ENCODE data around the gene PPP2R2C. TPM values are rescaled to one million over a fixed set of nuclear protein-coding genes. Genes with fewer than 3 reads are reported as not detected.

PPP2R2C gene
- total RNA-seq, 1 donor from 2014 or later: not detected

DNA sequence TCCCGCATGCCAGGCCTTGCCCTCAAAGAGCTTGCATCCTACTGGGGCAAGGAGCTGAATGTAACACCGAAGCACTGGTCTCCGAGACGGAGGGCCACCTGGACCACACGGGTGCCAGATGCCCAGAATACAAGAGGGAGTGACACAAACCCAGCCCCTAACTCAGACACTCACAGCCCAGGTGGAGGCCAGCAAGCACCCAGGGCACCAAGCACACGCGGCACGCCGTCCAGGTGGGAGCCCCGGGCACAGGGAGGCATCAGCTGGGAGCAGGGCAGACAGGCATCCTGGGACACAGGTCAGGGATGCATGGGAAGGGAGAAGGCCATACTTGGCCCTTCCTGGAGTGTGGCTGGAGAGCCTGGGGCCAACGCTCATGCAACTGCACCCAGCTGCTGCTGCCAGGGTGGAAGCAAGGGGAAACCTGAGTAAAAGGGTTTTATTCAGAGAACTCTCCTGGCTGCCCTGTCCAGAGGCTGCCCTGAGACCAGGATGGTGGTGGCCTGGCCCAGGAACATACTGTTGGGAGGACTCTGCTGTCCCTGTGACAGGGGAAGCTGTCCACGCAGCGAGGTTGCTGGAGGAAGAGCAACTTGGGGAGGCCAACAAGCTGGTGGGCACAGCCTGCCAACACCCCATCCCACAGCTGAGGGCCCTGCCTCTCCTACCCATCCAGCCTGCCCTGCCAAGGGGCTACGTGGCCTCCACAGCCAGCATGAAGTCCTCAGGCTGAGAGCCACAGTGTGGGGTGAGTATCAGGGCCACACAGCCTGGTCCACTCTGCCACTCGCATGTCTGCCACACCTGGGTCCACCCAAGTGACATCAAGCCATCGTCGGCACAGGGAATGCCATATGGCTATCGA, 22.2 kb upstream of the PPP2R2C start:
- intact Hi-C loops (cut with micrococcal nuclease): no loop called here

DNA sequence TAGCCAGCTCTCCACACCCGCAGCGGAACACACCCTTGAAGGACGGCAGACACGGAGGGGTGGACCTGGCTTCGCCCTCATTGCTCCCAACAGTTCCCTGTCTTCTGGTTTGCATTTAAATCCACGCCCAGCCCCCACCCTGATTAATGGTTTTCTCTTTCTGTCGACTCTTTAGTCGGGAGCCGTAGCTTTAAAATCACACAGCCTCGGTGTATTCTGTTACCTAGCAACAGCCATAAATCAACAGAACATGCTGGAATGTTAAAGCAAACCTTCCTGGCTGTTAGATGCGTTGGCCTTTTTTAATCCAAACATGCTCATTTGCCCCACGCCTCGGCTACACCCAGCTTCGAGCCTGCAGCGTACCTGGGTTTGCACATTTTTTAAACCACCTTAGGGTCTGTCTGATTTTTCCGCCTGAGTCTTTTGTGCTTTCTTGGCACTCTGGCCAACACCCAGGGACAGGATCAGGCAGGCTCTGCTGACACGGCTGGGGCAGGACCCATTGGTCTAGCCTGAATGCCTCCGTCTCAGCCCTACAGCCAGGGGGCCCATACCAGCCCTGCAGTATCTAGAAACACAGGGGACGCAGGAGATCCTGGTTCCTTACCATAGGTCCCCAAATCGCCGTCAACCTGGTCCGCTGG, 21.4 kb upstream of the PPP2R2C start:
- intact Hi-C loops (cut with micrococcal nuclease): no loop called here

- intact Hi-C loops (cut with micrococcal nuclease): no loop called here
Measured at GRCh38 chr4:6492861-6493657, 20.6 kb upstream of the PPP2R2C start.

DNA sequence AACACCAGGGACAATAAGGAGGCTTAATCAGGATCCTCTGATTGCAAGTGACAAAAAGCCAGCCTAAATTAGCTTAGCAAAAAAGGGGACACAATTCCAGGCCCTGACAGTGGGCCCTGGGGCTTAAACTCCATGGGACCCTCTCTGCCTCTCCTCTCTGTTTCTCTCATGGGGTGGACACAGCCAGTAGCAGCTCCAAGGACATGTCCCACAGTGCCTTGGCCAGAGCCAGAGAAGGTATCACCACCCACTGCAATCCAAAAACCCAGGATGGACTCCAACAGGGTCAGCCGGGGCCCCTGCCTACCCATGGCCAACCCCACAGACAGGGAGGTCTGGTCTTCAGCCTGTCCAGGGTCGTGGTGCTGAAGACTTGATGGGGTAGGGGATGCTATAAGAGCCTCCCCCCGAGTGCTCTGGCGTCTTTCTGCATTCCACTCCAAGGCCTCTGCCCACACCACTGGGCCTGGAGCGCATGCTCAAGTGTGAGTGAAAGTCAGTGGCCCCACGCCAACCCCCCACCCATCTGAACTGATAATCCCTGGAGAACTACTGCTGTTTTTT, 19.7 kb upstream of the PPP2R2C start:
- intact Hi-C loops (cut with micrococcal nuclease): no loop called here

DNA sequence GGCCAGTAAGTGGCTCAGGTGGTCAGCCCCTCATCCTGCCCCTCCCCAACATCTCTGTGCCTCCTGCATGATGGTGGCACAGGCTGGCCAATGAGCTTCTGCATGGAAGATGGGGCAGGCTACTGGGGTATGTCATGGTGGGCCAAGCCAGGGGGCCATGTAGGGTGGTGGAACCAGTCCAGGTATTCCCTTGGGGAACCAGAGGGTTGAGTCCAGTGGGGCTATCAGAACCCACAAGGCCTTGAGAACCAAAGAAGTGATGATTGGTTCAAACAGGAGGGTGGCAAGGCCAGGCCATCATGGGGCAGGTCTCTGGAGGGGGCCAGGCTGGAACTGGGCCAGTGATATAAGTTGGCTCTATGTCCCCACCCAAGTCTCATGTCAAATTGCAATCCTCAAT, 18.8 kb upstream of the PPP2R2C start:
- intact Hi-C loops (cut with micrococcal nuclease): no loop called here

GRCh38 chr4:6489927-6490326, 17.5 kb upstream of the PPP2R2C start:
- intact Hi-C loops (cut with micrococcal nuclease): no loop called here

DNA sequence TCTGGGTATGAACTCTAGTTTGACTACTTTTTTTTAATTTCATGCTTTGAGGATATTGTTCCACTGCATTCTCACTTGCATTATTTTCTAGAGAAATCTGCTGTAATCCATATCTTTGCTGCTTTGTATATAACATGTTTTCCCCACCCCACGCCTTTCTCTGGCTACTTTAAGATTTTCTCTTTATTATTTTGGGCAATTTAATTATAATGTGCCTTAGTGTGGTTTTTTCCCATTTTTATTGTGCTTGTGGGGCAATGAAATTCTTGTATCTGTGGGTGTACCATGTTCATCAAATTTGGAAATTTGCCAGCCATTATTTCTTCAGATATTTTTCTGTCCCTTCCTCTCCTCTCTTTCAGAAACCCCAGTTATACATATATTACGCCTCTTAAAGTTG, 15.1 kb upstream of the PPP2R2C start:
- intact Hi-C loops (cut with micrococcal nuclease): no loop called here

DNA sequence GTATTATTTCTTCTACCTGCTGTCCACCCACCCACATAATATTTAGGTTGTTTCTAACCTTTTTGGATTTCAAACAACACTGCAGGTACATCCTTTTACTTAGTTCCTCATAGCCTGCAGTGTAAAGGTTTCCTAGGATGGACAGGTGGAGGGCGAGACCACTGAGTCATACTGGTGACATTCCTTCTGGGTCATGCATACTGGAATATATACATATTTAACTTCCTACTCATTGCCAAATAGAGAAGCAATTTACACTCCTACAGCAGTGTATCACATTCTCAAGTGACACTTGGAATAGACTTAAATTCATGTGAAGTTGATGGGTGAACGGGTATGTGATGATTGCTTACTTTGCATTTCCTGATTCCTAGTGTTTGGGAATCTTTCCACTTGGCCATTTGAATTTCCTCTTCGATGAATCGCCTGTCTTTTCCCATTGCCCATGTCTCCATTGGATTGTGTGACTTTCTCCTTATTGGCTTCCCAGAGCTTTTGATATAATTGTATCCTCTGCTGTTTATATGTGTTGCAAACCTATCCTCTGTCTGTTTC, 8.2 kb upstream of the PPP2R2C start:
- intact Hi-C loops (cut with micrococcal nuclease): no loop called here

DNA sequence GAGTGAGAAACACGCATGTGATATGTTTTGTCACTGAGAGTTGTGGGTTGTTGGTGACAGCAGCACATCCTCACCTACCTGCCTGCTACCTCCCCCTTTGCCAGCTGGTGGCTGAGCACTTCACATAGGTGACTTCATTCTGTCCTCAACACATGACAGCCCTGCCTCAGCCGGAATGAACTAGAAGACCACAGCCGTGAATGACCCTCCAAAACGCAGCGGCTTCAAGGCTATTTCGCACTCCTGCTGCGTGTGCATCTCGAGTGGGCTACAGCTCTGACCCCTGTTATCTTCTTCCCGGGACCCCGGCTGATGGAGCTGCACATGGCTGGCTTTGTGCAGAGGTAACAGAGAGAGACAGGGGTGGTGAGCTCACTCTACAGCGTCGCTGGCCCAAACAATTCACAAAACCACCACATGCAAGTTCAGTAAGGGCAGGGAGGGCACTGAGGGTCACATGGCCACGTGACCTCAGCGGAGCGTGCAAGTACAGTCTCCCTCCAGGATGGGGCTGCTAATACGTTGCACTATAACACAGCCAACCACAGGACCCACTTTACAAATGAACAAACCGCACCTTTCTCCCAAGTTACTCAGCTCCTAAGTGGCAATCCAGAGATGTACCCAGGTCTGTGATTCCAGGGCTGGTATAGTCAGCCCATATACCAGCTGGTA, 6.3 kb upstream of the PPP2R2C start:
- intact Hi-C loops (cut with micrococcal nuclease): no loop called here

- intact Hi-C loops (cut with micrococcal nuclease): no loop called here
Measured at GRCh38 chr4:6476893-6477292, 4.5 kb upstream of the PPP2R2C start.

DNA sequence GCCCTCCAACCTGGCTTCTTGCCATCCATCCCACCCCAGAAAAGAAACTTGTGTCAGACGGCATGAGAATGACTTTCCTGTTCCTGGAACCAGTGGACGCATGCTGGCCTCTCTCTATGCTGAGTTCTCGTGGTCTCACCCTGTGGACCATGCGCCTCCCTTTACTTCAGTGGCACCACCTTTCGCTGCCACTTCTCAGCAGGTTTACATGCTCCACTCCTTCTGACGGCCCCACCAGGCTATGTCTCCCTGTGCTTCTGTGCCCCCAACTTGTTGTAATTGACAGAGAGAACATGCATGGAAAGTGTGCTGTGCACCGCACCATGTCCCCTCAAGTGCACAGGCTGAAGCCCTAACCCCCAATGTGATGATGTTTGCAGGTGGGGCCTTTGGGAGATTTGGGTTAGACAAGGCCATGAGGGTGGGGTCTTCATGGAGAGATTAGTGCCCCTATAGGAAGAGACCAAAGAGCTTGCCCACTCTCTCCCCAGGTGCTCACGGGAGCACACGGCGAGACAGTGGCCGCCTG, 3.1 kb upstream of the PPP2R2C start:
- intact Hi-C loops (cut with micrococcal nuclease): no loop called here

DNA sequence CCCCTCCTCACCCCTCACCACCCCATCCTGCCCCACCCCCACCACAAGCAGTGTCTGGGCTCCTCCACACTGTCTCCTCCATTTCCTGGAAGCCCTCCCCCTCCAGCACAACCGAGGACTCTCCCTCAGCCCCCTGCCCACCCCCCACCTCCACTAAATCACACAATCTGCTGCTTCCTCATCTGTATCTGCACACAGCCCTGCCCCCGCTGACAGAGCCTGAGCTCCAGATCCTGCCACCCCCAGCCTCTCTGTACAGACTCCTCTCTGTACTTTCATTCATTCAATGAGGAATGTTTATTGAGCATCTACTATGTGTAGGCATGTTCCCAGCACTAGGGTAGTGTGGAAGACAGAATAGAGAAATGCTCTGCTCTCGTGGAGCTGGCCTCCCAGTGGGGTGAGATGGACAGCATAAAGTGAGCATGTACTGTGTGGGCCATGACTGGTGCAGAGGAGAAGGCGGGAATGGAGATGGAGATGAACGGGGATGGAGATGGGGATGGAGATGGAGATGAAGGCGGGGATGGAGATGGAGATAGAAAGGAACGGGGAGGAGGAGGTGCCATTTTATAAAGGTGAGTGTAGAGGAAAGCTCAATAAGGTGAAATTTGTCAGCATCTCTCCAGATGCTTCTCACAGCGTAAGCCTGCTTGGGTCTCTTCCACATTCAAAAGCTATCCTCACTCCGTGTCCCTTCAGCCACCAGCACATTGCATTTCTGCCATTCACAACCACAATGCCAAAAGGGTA, 2.5 kb upstream of the PPP2R2C start:
- intact Hi-C loops (cut with micrococcal nuclease): no loop called here

GRCh38 chr4:6474053-6474568, 1.7 kb upstream of the PPP2R2C start:
- intact Hi-C loops (cut with micrococcal nuclease): no loop called here

DNA sequence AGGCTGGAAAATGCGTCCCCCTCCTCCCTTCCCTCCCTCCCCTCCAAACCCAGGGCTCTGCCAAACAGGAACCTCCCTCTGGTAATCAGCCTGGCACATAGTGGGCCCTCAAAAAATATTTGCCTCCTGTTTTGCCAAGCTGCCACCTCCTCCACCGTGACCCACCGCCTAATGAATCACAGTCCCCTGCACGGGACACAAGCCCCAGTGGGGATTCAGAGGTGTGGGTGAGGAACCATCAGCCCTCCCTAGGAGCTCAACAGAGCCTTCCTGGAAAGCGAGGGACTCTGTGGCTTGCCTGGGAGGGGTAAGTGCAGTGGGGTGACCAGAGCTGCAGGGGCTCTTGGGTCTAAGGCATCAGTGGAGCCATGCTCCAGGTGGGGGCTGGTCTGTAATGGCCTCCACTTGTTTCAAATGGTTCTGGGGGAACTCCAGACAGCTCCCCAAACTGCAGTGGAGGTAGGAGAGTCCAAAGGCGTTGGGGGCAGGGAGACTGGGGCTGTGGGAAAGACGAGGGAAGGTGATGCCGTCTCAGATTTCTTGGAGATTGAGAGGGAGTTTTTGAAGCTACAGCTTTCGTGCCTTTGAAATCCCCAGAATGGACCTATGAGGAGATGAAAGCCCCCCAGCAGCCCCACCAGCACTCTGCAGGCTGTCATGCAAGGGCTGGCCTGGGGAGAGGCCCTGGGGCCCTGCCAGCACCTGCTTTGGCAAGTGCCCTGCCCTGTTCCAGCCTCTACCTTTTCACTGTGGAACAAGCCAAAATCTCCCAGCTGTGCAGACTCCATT, 1.0 kb upstream of the PPP2R2C start:
- intact Hi-C loops (cut with micrococcal nuclease): no loop called here

GRCh38 chr4:6472008-6472386, 417 bp downstream of the PPP2R2C start:
- intact Hi-C loops (cut with micrococcal nuclease): no loop called here

GRCh38 chr4:6471307-6472007, 957 bp downstream of the PPP2R2C start:
- intact Hi-C loops (cut with micrococcal nuclease): no loop called here

- intact Hi-C loops (cut with micrococcal nuclease): no loop called here
Measured at GRCh38 chr4:6470502-6471306, 1.7 kb downstream of the PPP2R2C start.

Measured in T-helper 1 cell treated with Interleukin-12 subunit alpha and Interleukin-12 subunit beta and Interleukin-4 antibody, amounts not matched to agents 30 ng/mL and 1 ng/mL, for 36 hours (primary cell).